ENCODE data around the gene MUC6.

GRCh38 chr11:1035577-1036283 is 788 bp downstream of the MUC6 start:
- no peak for TF ChIP-seq POLR2A (IDR thresholded peaks at IDR 0.05)
- no peak for TF ChIP-seq CTCF (IDR thresholded peaks at IDR 0.05)

Measured in testis (tissue), 2 donors.